Epithelial cell of esophagus (primary cell): ENCODE results near the gene EXOC3.

Experiments used
- DNase-seq: peaks from one replicate; pipeline ENCODE4 v3.0.0; 2010; ENCODE audit warnings: low read depth
- H3K4me3 ChIP-seq: 2 replicates; pipeline ENCODE4 v1.5.1; 2011; ENCODE audit warnings: mild to moderate bottlenecking, low read length, control low read depth
- CTCF ChIP-seq: IDR thresholded peaks from 2 replicates; pipeline ENCODE4 v1.5.1; 2011; ENCODE audit warnings: low read depth, mild to moderate bottlenecking, low read length, control low read depth, inconsistent platforms; ENCODE audit not compliant: insufficient read depth; ENCODE audit errors: missing control alignments

Gene EXOC3

GRCh38 chr5:466661-467310, 23.8 kb downstream of the EXOC3 start:
- DNase-seq: no peak
- no peak for TF ChIP-seq CTCF
- H3K4me3 ChIP-seq: no peak overlapping the region

GRCh38 chr5:468401-468800, 25.4 kb downstream of the EXOC3 start:
- TF ChIP-seq CTCF: no peak
- H3K4me3 ChIP-seq: no peak overlapping the region
- no peak for DNase-seq

GRCh38 chr5:469752-470483, 26.9 kb downstream of the EXOC3 start:
- no peak for TF ChIP-seq CTCF
- DNase-seq: no peak
- H3K4me3 ChIP-seq: no peak overlapping the region

GRCh38 chr5:470961-471749, 28.2 kb downstream of the EXOC3 start:
- no peak for DNase-seq
- peak overlapping the region; percentile 72 for H3K4me3 ChIP-seq

GRCh38 chr5:471750-472058, 28.7 kb downstream of the EXOC3 start:
- peak overlapping the region; percentile 72 for H3K4me3 ChIP-seq
- no peak for DNase-seq
- TF ChIP-seq CTCF: no peak

More at GRCh38 chr5:470961-471749, 28.2 kb downstream of the EXOC3 start:
- TF ChIP-seq CTCF: no peak

- DNase-seq: peak; percentile 24
- peak overlapping the region; percentile 72 for H3K4me3 ChIP-seq
- no peak for TF ChIP-seq CTCF
Measured at GRCh38 chr5:472076-472655, 29.2 kb downstream of the EXOC3 start.
